Body of pancreas (tissue), 4 donors: ENCODE data around the gene SCUBE1. TPM values are rescaled to one million over a fixed set of nuclear protein-coding genes. Genes with fewer than 3 reads are reported as not detected.

Experiments used
- ATAC-seq: fragments of 150-250 bp; one replicate; pipeline ENCODE4 v1.9.1; 2016
- DNase-seq, 4 donors: peaks; one replicate each; pipeline ENCODE4 v3.0.0-alpha.2; 2019
- H3K27ac ChIP-seq, 4 donors: fragments of 200-600 bp; sonication (generic); 1 replicate in 3 of 4; 2 replicates in 1 of 4; pipeline versions ENCODE4 v1.5.1 to v1.6.1; 2016 to 2019; ENCODE audit warnings: mild to moderate bottlenecking in 1 of 4, mixed read lengths in 1 of 4, moderate library complexity in 1 of 4
- H3K27me3 ChIP-seq, 2 donors: fragments of 200-600 bp; sonication (generic); one replicate each; pipeline ENCODE4 v1.6.0; 2016; ENCODE audit warnings: mild to moderate bottlenecking in 1 of 2
- H3K36me3 ChIP-seq, 2 donors: fragments of 200-600 bp; sonication (generic); replicated peaks in 1 of 2; 2 replicates each; pipeline ENCODE4 v1.5.1; 2016; ENCODE audit warnings: low read depth in 2 of 2; ENCODE audit not compliant: insufficient read depth in 1 of 2
- H3K4me1 ChIP-seq: fragments of 200-600 bp; sonication (generic); one replicate; pipeline ENCODE4 v1.6.0; 2016
- H3K4me3 ChIP-seq, 2 donors: fragments of 200-600 bp; sonication (generic); 1 replicate in 1 of 2; 2 replicates in 1 of 2; pipeline ENCODE4 v1.5.1; 2016 to 2019
- H3K9me3 ChIP-seq, 3 donors: fragments of 200-600 bp; sonication (generic); 1 replicate in 2 of 3; 2 replicates in 1 of 3; pipeline ENCODE4 v1.5.1; 2016
- POLR2A ChIP-seq, 3 donors: fragments of 450-650 bp; IDR thresholded peaks; one replicate each; pipeline ENCODE4 v1.6.1; 2016; ENCODE audit warnings: antibody characterized with exemption in 3 of 3, mild to moderate bottlenecking in 2 of 3
- WGBS, 2 donors: methylation state at CpG; one replicate each; pipeline ENCODE4 v1.1.5; 2017; 5-methylcytosine and 5-hydroxymethylcytosine counted together
- intact Hi-C: fragments of 100-400 bp; cut with DNase I; formaldehyde crosslinking; loops from one replicate; pipeline ENCODE4 v1.15.1; 2023
- total RNA-seq, 2 donors: library from RNA; depleted of rRNA; stranded (reverse); fragments of >200 nt; gene quantifications; one replicate each; pipeline ENCODE4 v1.1.0, GENCODE V29; 2016
- TF ChIP-seq, protein P1 (sequence below), 7 experiments: fragments of 450-650 bp in 4 of 7; fragments of 200-600 bp in 3 of 7; sonication (generic) in 3 of 7; IDR thresholded peaks; one replicate each; pipeline ENCODE4 v1.5.1; 2016 to 2019; ENCODE audit warnings: antibody characterized with exemption in 7 of 7

SCUBE1 gene
- total RNA-seq, 2 donors from 2014 or later = under 0.01 to 0.26 TPM

DNA sequence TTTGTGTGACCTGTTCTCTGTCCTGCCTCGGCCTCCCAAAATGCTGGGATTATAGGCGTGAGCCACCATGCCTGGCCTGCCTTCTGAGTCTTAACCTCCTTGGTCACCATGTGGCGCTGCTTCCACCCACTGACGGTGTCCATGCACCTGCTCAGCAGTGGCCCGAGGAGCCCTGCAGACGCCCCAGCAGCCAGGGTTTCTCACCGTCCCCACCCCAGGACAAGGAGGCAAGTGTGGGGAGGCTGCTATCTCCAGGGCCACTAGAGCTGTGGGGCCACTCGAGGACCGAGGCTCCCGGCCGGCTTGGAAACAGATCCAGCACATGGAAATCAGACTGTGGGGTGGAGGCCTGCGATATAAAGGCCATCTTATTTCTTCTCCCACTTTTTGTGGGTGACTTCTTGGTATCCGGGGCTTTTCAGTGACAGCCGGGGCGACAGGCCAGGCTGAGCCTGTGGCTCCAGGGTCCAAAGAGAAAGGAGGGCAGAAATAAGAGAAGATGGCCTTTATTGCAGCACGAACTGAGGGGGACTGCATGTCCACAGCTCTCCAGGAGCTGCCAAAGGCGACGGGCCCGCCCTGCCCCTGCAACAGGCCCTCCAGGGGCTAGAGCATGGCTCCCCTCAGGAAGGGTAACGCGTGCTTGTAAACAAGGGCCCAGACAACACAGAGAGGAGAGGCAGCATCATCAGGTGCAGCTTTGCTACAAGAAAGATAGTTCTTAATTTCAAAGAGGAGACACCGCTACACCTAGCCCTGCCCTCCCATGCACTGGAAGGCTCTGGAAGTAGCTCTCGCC, 176.8 kb downstream of the SCUBE1 start:
- intact Hi-C loops = no loop called here
- Histone ChIP-seq H3K4me1 (no peaks in the 10 kb centered on the region), H3K27ac (no peak overlapping the region), H3K4me3 (no peak overlapping the region), H3K27me3 (no peaks in the 10 kb centered on the region), H3K9me3 (no peaks in the 10 kb centered on the region), H3K36me3 (peaks cover 2 to 4% of the 10 kb centered on the region in 2 donors)
- no peak for TF ChIP-seq POLR2A (IDR thresholded peaks at IDR 0.05)
- TF ChIP-seq, protein P1, sequence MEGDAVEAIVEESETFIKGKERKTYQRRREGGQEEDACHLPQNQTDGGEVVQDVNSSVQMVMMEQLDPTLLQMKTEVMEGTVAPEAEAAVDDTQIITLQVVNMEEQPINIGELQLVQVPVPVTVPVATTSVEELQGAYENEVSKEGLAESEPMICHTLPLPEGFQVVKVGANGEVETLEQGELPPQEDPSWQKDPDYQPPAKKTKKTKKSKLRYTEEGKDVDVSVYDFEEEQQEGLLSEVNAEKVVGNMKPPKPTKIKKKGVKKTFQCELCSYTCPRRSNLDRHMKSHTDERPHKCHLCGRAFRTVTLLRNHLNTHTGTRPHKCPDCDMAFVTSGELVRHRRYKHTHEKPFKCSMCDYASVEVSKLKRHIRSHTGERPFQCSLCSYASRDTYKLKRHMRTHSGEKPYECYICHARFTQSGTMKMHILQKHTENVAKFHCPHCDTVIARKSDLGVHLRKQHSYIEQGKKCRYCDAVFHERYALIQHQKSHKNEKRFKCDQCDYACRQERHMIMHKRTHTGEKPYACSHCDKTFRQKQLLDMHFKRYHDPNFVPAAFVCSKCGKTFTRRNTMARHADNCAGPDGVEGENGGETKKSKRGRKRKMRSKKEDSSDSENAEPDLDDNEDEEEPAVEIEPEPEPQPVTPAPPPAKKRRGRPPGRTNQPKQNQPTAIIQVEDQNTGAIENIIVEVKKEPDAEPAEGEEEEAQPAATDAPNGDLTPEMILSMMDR (IDR thresholded peaks at IDR 0.05) = no peak
- WGBS, 2 donors = 81 to 83% methylated on average over 21 to 22 of the region's 23 CpGs
- ATAC-seq (no peak), DNase-seq (no peak)

- peaks cover 6% of the 10 kb centered on the region for H3K4me1 ChIP-seq
- DNase-seq = no peak
- no peak for ATAC-seq
- TF ChIP-seq, protein P1 (IDR thresholded peaks at IDR 0.05) = no peak
- no peak for TF ChIP-seq POLR2A (IDR thresholded peaks at IDR 0.05)
- intact Hi-C loops = no loop called here
- H3K27ac ChIP-seq = no peak overlapping the region
- H3K9me3 ChIP-seq = no peaks in the 10 kb centered on the region
- H3K4me3 ChIP-seq = no peak overlapping the region
- 52 to 64% methylated on average over 13 to 16 of the region's 16 CpGs for WGBS, 2 donors
- H3K27me3 ChIP-seq = no peaks in the 10 kb centered on the region
- no peaks in the 10 kb centered on the region for H3K36me3 ChIP-seq
Observed at GRCh38 chr22:43164636-43165035, 178.5 kb downstream of the SCUBE1 start.

- DNase-seq = no peak
- WGBS, 2 donors = 82% methylated on average over 2 to 18 of the region's 18 CpGs
- no peak overlapping the region for H3K4me3 ChIP-seq
- H3K36me3 ChIP-seq = no peaks in the 10 kb centered on the region
- no peaks in the 10 kb centered on the region for H3K27me3 ChIP-seq
- no peak overlapping the region for H3K27ac ChIP-seq
- no peak for ATAC-seq
- no peaks in the 10 kb centered on the region for H3K9me3 ChIP-seq
- TF ChIP-seq POLR2A (IDR thresholded peaks at IDR 0.05) = no peak
- TF ChIP-seq, protein P1 (IDR thresholded peaks at IDR 0.05) = no peak
- intact Hi-C loops = no loop called here
- peaks cover 13% of the 10 kb centered on the region for H3K4me1 ChIP-seq
Observed at GRCh38 chr22:43163241-43163795, 179.9 kb downstream of the SCUBE1 start.

- intact Hi-C loops = no loop called here
- no peak for DNase-seq
- 90 to 97% methylated on average over 4 to 21 of the region's 24 CpGs for WGBS, 2 donors
- Histone ChIP-seq H3K27me3 (no peaks in the 10 kb centered on the region), H3K4me3 (no peak overlapping the region), H3K36me3 (no peaks in the 10 kb centered on the region), H3K27ac (no peak overlapping the region), H3K9me3 (no peaks in the 10 kb centered on the region), H3K4me1 (peaks cover 13% of the 10 kb centered on the region)
- TF ChIP-seq POLR2A (IDR thresholded peaks at IDR 0.05) = no peak
- TF ChIP-seq, protein P1 (IDR thresholded peaks at IDR 0.05) = no peak
- no peak for ATAC-seq
Observed at GRCh38 chr22:43162412-43163150, 180.6 kb downstream of the SCUBE1 start.
